Left hindlimb (tissue), 1 donor: ENCODE data around the gene SAMD8.
"Not testable (repeated sequence)": the region's sequence is repeated elsewhere in the genome, so short reads cannot be mapped to it uniquely, and the experiment has no call there.

Source experiments
- DNase-seq: peaks from one replicate; pipeline ENCODE4 v3.0.0-alpha.2; 2018

The SAMD8 gene

DNA sequence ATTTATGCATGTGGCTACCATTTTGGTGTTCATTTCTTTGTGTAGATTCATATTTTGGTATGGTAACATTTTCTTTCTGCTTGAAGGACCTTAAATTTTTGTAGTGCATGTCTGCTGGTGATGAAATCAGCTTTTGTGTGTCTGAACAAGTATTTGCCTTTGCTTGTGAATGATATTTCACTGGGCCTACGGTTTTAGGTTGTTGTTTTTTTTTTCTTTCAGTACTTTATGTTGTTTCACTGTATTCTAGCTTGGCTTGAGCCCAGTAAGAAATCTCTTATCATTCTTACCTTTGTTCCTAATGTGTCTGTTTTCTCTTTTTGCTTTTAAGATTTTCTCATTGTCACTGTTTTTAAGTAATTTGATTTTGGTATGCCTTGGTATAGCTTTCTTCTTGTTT, 31.9 kb downstream of the SAMD8 start:
- no peak for DNase-seq

DNA sequence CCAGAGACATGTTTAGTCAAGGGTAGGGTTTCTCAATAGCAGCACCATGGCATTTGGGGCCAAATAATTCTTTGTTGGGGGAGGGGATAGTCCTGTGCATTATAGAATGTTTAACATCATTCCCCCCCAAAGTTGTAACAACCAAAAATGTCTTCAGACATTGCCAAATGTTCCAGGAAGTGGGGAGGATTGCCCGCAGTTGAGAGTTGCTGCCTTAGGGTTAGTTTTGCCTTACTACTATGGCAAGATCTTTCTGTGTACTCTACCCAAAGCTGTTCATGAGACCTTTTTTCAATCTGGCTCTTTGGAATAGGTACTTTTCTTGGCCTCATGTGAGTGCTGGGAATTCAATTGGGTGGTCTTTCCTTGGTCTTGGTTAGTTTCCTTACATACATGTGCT, 34.1 kb downstream of the SAMD8 start:
- DNase-seq: no peak

DNA sequence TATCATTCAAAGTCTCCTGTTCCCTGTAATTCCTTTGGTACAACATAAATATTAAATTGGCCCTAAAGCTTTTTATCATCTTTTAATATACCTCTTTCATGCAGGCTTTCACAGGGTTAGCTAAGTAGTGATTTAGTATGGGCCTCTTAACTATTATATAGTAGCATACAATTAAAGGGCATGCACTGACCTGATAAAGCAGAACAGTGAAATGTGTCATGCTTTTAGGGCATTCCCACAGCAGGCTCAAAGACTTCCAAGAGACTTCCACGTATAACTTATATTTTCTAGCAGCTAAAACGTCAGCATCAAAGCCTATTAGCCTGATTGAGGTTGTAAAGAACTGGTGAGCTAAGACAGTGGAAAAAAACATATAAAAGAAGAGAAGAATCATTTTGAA, 35.3 kb downstream of the SAMD8 start:
- DNase-seq: no peak

DNA sequence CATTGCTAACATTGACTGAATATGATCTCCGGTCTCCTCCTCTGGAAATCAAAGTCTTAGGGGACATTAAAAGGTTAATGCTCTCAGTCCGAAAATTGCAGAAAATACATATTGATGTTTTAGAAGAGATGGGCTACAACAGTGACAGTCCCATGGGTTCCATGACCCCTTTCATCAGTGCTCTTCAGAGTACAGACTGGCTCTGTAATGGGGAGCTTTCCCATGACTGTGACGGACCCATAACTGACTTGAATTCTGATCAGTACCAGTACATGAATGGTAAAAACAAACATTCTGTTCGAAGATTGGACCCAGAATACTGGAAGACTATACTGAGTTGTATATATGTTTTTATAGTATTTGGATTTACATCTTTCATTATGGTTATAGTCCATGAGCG, 39.2 kb downstream of the SAMD8 start:
- DNase-seq: no peak

DNA sequence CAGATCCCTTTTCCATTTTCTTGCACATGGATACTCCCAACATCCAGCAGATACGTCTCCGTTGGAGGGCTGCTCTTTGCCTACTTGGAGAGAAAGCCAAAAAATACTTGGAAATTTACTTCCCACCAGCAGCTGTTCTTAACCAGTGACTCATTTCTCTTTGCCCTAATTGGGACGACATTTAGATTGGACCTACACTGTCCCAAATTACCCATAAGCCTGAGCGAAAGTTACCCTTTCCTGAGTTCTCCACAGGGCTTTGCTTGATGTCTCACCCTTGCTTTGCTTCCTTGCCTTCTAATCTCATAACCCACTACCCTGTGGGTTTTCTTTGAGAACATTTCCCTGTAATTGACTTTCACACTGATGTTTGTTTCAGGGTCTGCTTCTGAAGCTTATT, 48.1 kb downstream of the SAMD8 start:
- DNase-seq: no peak

DNA sequence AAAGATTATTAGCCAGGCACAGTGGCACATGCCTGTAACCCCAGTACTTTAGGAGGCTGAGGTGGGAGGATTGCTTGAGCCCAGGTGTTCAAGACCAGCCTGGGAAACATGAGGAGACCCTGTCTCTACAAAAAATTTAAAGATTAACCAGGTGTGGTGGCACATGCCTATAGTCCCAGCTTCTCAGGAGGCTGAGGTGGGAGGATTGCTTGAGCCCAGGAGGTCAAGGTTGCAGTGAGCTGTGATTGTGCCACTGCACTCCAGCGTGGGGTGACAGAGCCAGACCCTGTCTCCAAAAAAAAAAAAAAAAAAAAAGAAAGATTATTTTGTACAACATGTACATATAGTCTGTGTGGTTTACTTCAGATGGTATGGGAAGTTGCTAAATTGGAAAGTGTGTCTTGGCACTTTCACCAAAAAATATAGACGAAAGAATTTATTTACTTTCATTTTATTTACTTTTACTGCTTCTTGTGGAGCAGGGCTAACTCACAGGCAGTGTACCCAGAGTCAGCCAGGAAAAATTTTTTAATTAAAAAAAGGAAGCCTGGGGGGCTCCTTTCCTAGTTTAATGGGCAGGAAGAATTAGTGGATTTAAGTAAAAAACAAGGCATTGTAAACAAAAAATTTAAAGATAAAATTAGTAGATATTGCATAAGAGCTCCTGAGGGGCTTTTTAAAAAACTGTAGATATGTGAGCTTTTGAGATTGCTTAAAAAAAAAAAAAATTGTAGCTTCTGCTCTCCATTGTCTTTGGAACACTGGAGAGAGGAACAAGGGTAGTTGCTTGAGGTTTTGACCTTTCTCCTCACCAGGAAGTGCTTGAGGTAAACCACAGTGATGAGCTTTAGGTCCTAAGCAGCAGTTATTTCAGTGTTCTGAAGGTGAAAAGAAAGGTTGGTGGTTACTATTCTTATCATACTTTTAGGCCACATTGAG, 54.5 kb downstream of the SAMD8 start:
- no peak for DNase-seq

DNA sequence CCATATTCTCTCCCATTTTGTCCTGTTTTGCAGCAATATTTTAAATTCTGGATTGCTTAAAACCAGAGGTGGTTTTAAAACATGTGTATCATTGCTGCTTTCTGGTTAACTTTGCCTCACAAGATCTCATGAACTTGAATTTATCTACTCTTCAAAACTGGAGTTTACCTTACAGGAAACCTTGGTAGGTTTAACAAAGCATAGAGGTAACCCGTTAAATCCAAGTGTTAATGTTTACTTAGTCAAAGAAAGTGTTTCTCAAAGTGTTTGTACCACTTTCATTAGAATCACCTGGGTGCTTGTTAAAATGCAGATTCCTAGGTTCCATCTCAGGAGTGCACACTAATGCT, 55.1 kb downstream of the SAMD8 start:
- DNase-seq: no peak

DNA sequence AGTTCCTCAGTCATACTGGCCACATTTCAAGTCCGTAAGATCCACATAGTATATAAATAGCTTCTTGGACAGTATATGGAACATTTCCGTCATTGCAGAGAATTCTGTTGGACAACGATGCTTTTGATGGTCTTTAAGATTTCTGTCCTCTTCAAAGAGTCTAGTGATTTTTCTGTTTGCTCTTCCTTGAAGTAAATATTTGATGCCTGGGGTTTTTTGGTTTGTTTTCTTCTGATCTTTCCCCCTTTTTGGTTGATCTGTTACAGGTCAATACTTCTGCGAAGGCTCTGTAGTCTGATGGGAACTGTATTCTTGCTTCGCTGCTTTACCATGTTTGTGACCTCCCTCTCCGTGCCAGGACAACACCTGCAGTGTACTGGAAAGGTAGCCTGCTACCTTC, 56.8 kb downstream of the SAMD8 start:
- DNase-seq: no peak

DNA sequence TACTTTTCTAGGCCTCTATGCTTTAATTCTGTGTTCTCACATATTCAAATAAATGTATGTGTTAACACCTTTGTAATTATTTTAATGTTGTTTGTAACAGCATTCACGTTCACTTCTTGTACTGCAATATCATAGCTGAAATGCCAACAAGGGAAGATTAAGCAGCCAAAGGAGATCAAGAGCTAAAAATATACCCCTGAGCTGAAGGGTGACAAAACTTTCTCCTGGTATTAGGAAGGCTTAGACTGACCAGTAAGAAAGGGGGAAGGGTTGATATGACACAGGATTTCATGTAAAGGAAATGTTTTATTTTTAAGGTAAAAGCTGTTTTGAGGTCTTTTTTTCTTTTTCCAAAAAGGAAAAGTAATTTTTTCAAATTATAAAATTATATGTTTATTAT, 58.8 kb downstream of the SAMD8 start:
- DNase-seq: no peak

DNA sequence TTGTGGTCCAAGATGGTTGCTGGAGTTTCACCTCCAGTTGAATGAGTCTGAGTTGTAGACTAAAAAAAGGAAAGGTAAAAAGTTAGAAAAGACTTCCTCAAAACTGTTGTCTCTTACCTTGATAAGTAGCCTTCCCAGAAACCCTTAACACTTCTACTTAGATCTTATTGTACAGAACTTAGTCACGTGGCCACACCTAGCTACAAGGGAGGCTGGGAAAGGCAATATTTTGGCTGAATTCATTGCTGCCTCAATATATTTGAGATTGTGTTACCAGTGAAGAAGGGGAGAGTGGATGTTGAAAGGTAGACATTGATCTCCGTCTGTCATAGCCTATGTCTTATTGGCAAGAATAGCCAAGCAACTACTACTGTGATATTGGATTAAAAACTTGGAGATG, 63.6 kb downstream of the SAMD8 start:
- DNase-seq: no peak

DNA sequence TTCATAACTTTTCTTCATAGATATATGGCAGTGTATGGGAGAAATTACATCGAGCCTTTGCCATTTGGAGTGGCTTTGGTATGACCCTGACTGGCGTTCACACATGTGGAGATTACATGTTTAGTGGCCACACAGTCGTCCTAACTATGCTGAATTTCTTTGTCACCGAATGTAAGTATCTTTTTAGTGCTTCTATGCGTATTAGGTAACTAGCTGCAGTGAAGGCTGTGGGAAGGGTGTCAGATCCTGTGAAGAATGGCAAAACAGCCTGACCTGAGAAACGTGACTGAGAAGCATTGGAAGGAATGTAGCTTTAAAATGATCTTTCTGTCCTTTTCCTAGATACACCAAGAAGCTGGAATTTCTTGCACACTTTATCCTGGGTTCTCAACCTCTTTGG, 64.6 kb downstream of the SAMD8 start:
- DNase-seq: no peak

DNA sequence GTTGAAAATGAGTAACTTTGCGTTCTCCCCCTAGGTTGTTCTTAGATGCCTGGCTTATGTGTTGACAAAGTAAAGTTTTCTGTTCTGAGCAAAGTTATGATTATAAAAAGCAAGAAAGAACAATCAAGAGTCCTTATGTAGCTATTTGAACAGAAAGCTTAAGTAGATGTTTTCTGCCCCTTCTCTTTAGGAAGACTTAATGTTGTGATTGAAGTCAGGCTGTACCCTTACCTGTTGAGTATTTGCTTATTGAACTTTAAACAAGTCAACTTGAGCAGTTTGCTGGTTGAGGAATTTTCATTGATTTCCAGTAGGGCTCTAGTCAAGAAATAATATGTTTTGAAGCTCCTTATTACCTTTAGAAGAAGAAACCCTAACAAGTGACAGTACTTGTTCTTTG, 65.3 kb downstream of the SAMD8 start:
- DNase-seq: no peak

DNA sequence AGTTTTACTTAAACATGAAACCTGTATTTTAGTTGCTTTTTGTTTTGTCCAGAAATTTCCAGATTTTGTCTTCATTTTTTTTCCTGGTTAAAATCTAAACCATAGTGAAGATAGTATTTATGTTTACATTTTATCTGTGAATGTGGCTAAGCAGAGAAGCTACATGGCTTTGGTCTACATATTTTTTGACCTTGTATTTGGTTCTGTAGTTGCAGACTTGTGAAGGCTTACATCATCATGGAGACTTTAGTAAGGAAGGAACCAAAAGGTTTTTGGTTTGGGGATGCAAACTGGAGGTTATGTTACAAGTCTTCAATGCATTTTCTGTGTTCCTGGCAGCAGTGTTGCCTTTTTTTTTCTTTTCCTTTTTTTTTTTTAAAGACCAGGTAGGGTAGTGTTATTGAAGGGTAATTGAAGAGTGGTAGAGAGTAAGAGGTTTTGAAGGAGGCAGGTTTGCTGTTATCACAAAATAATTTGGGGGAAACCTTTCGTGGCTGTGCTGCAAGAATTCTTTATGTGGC, 68.3 kb downstream of the SAMD8 start:
- DNase-seq: no peak

DNA sequence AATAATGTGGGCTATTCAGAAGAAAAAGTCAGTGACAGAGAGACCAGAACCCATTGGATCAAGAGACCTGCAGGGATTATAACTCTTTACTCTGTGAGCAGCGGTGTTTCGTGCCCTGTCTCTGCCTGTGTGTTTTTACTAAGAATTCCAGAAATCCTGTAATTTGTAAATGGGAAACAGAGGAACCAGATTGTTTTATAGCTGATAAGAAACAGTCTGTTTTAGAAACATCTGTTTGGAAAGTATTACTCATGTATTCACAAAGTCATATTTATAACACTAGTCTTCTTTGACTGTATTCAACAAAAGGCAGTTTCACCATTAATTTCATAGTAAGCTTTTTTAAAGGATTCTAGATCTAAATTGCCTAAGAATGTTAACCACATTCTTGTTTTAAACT, 69.1 kb downstream of the SAMD8 start:
- DNase-seq: no peak

DNA sequence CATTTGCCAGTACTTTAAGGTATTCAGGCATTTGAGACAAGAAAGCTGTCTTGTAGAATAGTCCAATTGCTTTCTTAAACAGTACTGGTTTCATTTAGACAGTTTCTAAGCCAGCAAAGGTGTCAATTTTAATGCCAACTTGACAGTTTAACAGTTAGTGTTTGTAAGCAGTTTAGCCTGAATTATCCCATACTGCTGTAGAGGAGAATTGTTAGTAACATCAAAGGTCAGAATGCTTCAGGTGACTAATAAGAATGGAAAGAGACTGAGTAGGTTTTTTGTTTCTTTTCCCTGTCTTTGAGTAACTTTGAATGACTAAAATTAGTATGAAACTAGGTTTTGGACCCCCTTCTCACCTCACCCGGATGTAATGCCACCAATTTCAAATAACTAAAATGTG, 69.6 kb downstream of the SAMD8 start:
- no peak for DNase-seq

DNA sequence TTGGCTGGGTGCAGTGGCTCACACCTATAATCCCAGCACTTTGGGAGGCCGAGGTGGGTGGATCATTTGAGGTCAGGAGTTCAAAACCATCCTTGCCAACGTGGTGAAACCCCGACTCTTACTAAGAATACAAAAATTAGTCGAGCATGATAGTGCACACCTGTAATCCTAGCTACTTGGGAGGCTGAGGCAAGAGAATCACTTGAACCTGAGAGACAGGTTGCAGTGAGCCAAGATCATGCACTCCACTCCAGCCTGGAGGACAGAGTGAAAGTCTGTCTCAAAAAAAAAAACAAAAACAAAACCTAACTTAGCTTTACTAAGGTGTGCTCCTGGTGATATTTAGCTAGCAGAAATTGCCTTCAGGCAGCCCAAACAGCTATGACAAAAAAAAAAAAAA, 74.9 kb downstream of the SAMD8 start:
- DNase-seq: no peak

DNA sequence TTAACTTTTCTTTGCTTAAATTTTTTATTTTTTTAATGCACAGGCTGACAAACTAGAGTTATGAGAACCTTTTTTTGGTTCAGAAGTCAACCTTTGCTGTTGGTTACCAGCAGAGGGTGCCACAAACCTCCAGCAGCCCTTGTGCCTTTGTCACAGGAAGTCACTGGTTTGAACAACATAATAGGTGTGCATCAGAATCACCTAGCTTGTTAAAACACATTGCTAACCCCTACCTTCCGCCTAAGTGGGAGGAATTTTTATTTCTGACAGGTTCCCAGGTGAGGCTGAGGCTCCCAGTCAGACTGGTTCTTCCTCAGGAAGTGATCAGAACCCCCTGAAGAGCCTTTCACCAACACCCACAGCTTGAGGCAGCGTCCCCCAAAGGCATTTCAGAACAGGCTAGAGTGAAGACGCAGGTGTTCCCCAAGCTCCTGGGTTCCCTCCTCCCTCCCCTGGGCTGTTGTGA, 76.5 kb downstream of the SAMD8 start:
- no peak for DNase-seq

DNA sequence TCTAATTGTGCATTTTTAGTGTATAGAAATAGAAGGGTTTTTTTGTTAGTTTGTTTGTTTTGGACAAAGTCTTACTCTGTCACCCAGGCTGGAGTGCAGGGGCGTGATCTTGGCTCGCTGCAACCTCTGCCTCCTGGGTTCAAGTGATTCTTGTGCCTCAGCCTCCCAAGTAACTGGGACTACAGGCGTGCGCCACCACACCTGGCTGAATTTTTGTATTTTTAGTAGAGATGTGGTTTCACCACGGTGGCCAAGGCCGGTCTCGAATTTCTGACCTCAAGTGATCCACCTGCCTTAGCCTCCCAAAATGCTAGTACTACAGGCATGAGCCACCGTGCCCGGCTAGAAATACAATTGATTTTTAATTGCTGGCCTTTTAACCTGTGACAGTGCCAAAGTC, 77.1 kb downstream of the SAMD8 start:
- DNase-seq: not testable (repeated sequence)

DNA sequence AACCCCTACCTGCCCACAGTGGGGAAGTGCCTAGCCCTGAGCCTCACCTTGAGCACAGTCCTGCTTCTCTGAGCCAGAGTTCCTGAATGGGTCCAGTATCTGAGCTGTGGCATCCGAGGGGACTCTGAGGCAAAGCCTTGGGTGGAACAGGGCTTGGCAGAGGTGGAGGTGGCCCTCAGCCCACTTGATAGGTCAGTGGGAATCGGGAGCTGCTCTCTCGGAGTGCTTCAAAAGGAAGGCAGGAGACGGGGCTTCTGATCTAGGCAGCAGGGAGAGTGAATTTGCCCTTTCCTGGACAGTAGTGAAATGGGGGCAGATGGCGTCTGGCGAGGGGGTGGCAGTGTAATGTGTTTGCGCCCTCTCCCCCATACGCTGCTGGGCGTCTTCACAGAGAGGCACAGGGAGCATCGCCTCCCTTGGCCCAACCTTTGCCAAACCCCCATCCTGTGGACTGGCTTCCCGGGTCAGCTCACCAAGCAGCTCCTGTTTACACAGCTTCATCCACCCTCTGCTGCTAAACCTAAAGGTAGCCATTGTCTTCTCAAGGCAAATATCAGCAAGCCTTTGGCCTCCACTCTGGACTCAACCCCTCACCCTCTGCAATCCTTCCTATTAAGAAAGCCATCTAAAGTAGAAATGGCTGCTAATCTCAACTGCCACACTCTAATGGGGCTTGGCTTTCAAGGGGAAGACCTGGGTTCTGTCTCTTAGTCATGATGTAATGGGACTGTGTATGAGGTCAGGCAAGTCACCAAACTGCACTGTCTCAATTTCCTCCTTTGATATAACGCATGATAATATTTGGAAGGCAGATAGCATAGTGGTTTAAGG, 78.0 kb downstream of the SAMD8 start:
- no peak for DNase-seq

DNA sequence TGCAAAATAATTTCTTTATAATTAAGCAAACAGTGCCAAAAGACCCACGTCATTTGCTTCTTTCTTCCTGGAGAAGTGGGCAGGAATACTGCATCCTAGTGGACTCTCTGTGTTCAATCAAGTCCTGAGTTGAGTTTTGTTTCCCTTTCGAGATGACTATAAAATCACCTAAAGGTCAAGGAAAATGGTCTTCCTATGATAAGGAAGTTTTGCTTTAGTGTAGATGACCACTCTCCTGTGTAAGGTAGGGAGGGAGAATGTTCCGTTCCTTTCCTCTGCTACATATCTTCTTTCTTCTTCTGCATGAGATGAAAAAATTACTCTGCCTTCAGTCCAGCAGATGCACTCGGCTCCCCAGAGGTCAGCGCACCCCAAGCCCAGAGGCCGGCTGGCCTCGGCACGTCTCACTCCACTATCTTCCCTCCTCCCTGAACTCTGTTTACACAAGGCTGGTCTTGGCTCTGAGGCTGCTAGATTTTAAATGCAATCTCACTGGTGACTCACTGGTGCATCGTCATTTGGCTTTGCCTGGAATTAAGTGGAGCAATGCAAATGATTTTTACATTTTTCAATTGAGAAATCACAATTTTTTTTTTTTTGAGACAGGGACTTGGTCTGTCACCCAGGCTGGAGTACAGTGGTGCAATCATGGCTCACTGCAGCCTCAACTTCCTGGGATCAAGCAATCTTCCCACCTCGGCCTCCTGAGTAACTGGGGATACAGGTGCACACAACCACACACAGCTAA, 80.5 kb downstream of the SAMD8 start:
- no peak for DNase-seq

DNA sequence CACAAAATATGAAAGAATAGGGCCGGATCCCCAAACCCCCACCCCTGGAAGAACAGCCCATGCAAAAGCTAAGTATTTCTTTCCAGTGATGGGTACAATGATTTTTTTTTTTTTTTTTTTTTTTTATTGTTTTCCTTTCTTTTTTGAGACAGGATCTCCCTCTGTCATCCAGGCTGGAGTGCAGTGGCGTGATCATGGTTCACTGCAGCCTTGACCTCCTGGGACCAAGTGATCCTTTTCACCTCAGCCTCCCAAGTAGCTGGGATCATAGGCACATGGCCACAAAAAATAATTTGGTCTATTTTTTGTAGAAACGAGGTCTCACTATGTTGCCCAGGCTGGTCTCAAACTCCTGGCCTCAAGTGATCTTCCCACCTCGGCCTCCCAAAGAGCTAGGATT, 83.2 kb downstream of the SAMD8 start:
- DNase-seq: not testable (repeated sequence)

DNA sequence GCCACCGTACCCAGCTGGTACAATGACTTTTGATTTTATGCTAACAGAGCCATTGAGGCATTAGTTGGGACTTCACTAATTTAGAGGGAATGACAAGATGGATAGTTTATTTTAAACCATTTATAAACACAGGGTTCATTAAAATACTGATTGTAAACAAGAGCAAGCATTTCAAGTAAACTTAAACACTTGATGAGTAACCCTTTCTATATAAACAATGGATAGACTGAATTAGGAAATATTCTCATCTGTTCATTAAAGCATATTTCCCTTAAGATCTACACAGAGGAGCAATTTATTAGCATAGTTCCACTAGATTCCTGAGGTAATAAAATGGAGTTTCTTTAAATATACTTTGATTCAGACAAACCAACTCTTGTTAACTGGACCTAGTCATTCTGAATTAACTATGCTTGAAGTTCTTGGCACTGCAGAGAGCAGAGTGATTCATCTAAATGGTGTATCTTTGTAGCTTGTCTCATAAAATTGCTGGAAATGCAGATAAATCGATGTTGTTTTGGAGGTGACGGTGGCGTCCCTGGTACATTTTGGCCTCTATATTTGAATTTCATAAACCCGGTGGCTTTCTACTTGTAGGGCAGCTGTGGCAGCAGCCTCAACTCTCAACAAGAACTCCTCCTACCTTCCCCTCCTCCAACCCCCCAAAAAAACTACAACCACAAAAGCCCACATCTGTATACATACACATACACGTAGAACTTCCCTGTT, 83.7 kb downstream of the SAMD8 start:
- no peak for DNase-seq
